Caco-2 (cell line): ENCODE measurements around the gene TMEM184C. TPM values are rescaled to one million over a fixed set of nuclear protein-coding genes. Genes with fewer than 3 reads are reported as not detected.

Experiments
- BruUV-seq: library from RNA; stranded (reverse); fragments of 400-500 nt; replicated peaks from 2 replicates; lab custom pipeline; 2021; lab: Mats Ljungman, UMichigan
- CTCF ChIA-PET: fragments of 300-600 bp; sonication (Branson Sonifier 250); formaldehyde crosslinking; loops from one replicate; lab custom pipeline; 2022; ENCODE audit warnings: antibody characterized with exemption; lab: Charles Lee
- POLR2A ChIA-PET: fragments of 300-600 bp; sonication (Branson Sonifier 250); formaldehyde crosslinking; loops from one replicate; lab custom pipeline; 2022; ENCODE audit warnings: antibody characterized with exemption; lab: Charles Lee
- DNase-seq, 2 experiments: peaks; one replicate each; pipeline versions ENCODE4 v3.0.0 to v3.0.0-alpha.2; 2020 to 2022
- H3K27me3 ChIP-seq: replicated peaks from 2 replicates; pipeline ENCODE4 v1.6.0; 2011; ENCODE audit warnings: low read length; ENCODE audit not compliant: control insufficient read depth, insufficient read depth
- H3K36me3 ChIP-seq: 2 replicates; pipeline ENCODE4 v1.5.1; 2011; ENCODE audit warnings: low read length; ENCODE audit not compliant: control insufficient read depth, insufficient read depth
- H3K4me1 ChIP-seq: fragments of 250-450 bp; sonication (Bioruptor Pico); 2 replicates; pipeline ENCODE4 v1.5.1; 2020; ENCODE audit warnings: mild to moderate bottlenecking
- H3K4me3 ChIP-seq: 2 replicates; pipeline ENCODE4 v1.5.1; 2011; ENCODE audit warnings: low read depth, mild to moderate bottlenecking, control low read depth, low read length
- H3K9me3 ChIP-seq: fragments of 250-450 bp; sonication (Bioruptor Pico); 2 replicates; pipeline ENCODE4 v1.5.1; 2020; ENCODE audit warnings: mild to moderate bottlenecking, moderate library complexity
- H3K27ac Mint-ChIP-seq: one replicate; pipeline ENCODE4 v1.8.0; 2022; ENCODE audit warnings: mixed read lengths; ENCODE audit not compliant: unreplicated experiment
- H3K27me3 Mint-ChIP-seq: one replicate; pipeline ENCODE4 v1.8.0; 2022; ENCODE audit warnings: mixed read lengths; ENCODE audit not compliant: insufficient read depth, unreplicated experiment
- H3K36me3 Mint-ChIP-seq: one replicate; pipeline ENCODE4 v1.8.0; 2022; ENCODE audit warnings: mild to moderate bottlenecking, mixed read lengths; ENCODE audit not compliant: insufficient read depth, unreplicated experiment
- H3K4me1 Mint-ChIP-seq: one replicate; pipeline ENCODE4 v1.8.0; 2022; ENCODE audit warnings: low read depth, mixed read lengths; ENCODE audit not compliant: unreplicated experiment
- H3K4me3 Mint-ChIP-seq: one replicate; pipeline ENCODE4 v1.8.0; 2022; ENCODE audit warnings: mild to moderate bottlenecking, moderate library complexity, mixed read lengths; ENCODE audit not compliant: unreplicated experiment
- H3K9me3 Mint-ChIP-seq: one replicate; pipeline ENCODE4 v1.8.0; 2022; ENCODE audit warnings: mixed read lengths; ENCODE audit not compliant: unreplicated experiment
- CTCF ChIP-seq, 2 experiments: fragments of 200-600 bp in 1 of 2; IDR thresholded peaks; 1 replicate in 1 of 2; 2 replicates in 1 of 2; pipeline versions ENCODE4 v1.5.1 to v1.8.0; 2011 to 2022; ENCODE audit warnings: antibody characterized with exemption in 1 of 2, control low read depth in 1 of 2, inconsistent platforms in 1 of 2, low read depth in 1 of 2, low read length in 1 of 2, mild to moderate bottlenecking in 1 of 2, moderate library complexity in 1 of 2; ENCODE audit not compliant: insufficient read depth in 1 of 2, severe bottlenecking in 1 of 2, unreplicated experiment in 1 of 2
- intact Hi-C: fragments of 100-400 bp; cut with micrococcal nuclease; formaldehyde crosslinking; loops from one replicate; pipeline ENCODE4 v1.10.0; 2022; ENCODE audit not compliant: unreplicated experiment
- total RNA-seq: library from RNA; stranded (reverse); gene quantifications from 2 replicates; pipeline ENCODE4 v1.2.3, GENCODE V29; 2022

Gene TMEM184C
- total RNA-seq, 1 experiment from 2014 or later: 36.2 TPM

DNA sequence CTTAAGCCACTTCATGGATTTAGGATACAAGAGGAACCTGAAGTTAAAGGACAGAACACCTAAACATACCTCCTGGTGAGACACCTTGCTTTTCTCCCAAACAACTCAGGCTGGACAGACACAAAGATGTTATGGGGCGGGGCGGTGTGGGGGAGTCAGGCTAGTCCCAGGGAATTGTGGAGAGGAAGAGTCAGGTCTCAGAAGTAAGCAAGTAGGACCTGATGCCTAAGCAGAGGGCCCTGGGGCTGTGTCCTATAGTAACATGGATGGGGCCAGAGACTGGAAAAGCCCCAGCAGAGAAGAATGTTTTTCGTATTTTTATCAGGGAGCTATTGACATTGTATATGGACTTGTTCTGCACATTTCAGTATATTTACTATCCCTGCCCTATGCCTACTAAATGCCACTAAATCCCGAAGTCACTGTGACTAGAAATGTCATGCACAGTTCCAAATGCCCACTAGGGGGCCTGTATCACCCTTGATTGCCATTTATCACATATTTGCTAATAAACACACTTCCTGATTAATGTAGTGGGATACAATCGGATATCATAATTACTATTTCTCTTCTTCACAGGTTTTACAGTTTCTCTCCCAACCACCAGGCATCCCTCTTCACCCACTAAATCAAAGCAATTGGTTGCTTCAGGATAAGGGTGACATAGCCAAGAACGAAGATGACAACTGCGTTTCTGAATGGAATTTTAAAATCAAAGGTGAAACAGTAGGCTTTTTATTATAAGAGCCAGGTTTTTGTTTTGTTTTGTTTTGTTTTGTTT is 90.9 kb downstream of the TMEM184C start:
- TF ChIP-seq CTCF (IDR thresholded peaks at IDR 0.05; ENCODE audit: insufficient read depth in 1 of 2, low read depth in 1 of 2, low read length in 1 of 2, severe bottlenecking in 1 of 2, unreplicated experiment in 1 of 2): peak; percentile 71 to 81
- DNase-seq: peak in 1 of 2 experiments; percentile 56
- no peak overlapping the region for H3K4me3 Mint-ChIP-seq
- no peaks in the 10 kb centered on the region for H3K9me3 Mint-ChIP-seq
- no TSS peak for BruUV-seq
- H3K36me3 Mint-ChIP-seq: peaks cover 5% of the 10 kb centered on the region
- Histone ChIP-seq H3K27me3 (no peaks in the 10 kb centered on the region), H3K9me3 (no peaks in the 10 kb centered on the region), H3K36me3 (no peaks in the 10 kb centered on the region), H3K4me3 (no peak overlapping the region), H3K4me1 (no peaks in the 10 kb centered on the region)
- H3K27ac Mint-ChIP-seq: no peak overlapping the region
- intact Hi-C loops: loop anchor here (1.0 kb wide), 2 partner anchors 23 to 158 kb away; no protein-coding TSS in a partner anchor
- peaks cover 7% of the 10 kb centered on the region for H3K4me1 Mint-ChIP-seq
- ChIA-PET CTCF (interaction anchor here (0.9 to 1.9 kb wide), 2 partner anchors 24 to 159 kb away, joined by 3 to 11 read pairs; partner anchors contain the start of gene PRMT9), POLR2A (no interaction called here)
- H3K27me3 Mint-ChIP-seq: no peaks in the 10 kb centered on the region

DNA sequence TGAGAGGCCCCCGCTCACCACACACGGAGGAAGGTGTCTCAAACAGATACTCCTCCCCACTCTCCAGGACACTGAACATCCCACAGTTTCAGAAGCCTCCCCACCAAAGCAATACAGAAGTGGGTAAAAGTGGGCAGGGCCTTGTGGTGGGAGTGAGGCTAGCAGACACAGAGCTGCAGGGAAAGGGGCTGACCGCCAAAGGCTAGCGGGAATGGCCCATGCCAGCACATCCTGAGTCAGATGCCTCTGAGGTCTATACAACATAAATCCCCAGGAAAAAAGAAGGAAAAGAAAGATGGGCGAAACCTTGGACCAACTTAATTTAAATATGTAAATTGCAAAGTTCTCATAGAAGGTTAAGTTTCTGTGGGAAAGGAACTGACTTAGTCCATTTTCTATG is 92.8 kb downstream of the TMEM184C start:
- no peak overlapping the region for H3K4me3 Mint-ChIP-seq

More for the DNA sequence above, 92.8 kb downstream of the TMEM184C start:
- Mint-ChIP-seq H3K36me3 (peaks cover 5% of the 10 kb centered on the region), H3K27ac (no peak overlapping the region), H3K27me3 (no peaks in the 10 kb centered on the region), H3K4me1 (peaks cover 7% of the 10 kb centered on the region), H3K9me3 (no peaks in the 10 kb centered on the region)
- no TSS peak for BruUV-seq
- ChIA-PET CTCF (interaction anchor here (1.9 kb wide), 1 partner anchor 157 kb away, joined by 11 read pairs; no protein-coding TSS in a partner anchor), POLR2A (no interaction called here)
- no peak for DNase-seq
- TF ChIP-seq CTCF (IDR thresholded peaks at IDR 0.05; ENCODE audit: insufficient read depth in 1 of 2, low read depth in 1 of 2, low read length in 1 of 2, severe bottlenecking in 1 of 2, unreplicated experiment in 1 of 2): no peak
- Histone ChIP-seq H3K36me3 (no peaks in the 10 kb centered on the region), H3K27me3 (no peaks in the 10 kb centered on the region), H3K4me1 (no peaks in the 10 kb centered on the region), H3K4me3 (no peak overlapping the region), H3K9me3 (no peaks in the 10 kb centered on the region)
- intact Hi-C loops: no loop called here
